Measurements from ENCODE around the gene SUSD4. TPM values are rescaled to one million over a fixed set of nuclear protein-coding genes. Genes with fewer than 3 reads are reported as not detected.
"Not testable (repeated sequence)": the region's sequence is repeated elsewhere in the genome, so short reads cannot be mapped to it uniquely, and the experiment has no call there.

The SUSD4 gene
- total RNA-seq, 1 donor from 2014 or later, result 26.3 TPM

GRCh38 chr1:223405507-223405906, 41.5 kb upstream of the SUSD4 start:
- Histone ChIP-seq H3K9me3 (no peaks in the 10 kb centered on the region), H3K27ac (no peak overlapping the region), H3K4me1 (no peaks in the 10 kb centered on the region), H3K27me3 (no peaks in the 10 kb centered on the region), H3K36me3 (no peaks in the 10 kb centered on the region), H3K4me3 (no peak overlapping the region)
- TF ChIP-seq CTCF (IDR thresholded peaks at IDR 0.05) (no peak), POLR2AphosphoS5 (IDR thresholded peaks at IDR 0.05; ENCODE audit: insufficient read depth in 1 of 2, low read depth in 1 of 2) (no peak)
- intact Hi-C loops (cut with DNase I), result no loop called here
- no peak for DNase-seq (ENCODE audit: extremely low spot score in 2 of 2)

- Histone ChIP-seq H3K27ac (no peak overlapping the region), H3K27me3 (no peaks in the 10 kb centered on the region), H3K9me3 (no peaks in the 10 kb centered on the region), H3K4me3 (no peak overlapping the region), H3K4me1 (no peaks in the 10 kb centered on the region), H3K36me3 (no peaks in the 10 kb centered on the region)
- no peak for DNase-seq (ENCODE audit: extremely low spot score in 2 of 2)
- TF ChIP-seq POLR2A (IDR thresholded peaks at IDR 0.05) (no peak), CTCF (IDR thresholded peaks at IDR 0.05) (no peak), POLR2AphosphoS5 (IDR thresholded peaks at IDR 0.05; ENCODE audit: insufficient read depth in 1 of 2, low read depth in 1 of 2) (no peak)
- intact Hi-C loops (cut with DNase I), result no loop called here
These were observed 39.3 kb upstream of the SUSD4 start for GRCh38 chr1:223403184-223403815.

- Histone ChIP-seq H3K4me3 (no peak overlapping the region), H3K9me3 (no peaks in the 10 kb centered on the region), H3K36me3 (no peaks in the 10 kb centered on the region), H3K27ac (no peak overlapping the region), H3K4me1 (no peaks in the 10 kb centered on the region), H3K27me3 (no peaks in the 10 kb centered on the region)
- TF ChIP-seq POLR2AphosphoS5 (IDR thresholded peaks at IDR 0.05; ENCODE audit: insufficient read depth in 1 of 2, low read depth in 1 of 2) (no peak), POLR2A (IDR thresholded peaks at IDR 0.05) (no peak), CTCF (IDR thresholded peaks at IDR 0.05) (no peak)
- intact Hi-C loops (cut with DNase I), result no loop called here
- DNase-seq (ENCODE audit: extremely low spot score in 2 of 2), result no peak
These were observed 38.8 kb upstream of the SUSD4 start for GRCh38 chr1:223402790-223403142.

- Histone ChIP-seq H3K4me1 (no peaks in the 10 kb centered on the region), H3K36me3 (no peaks in the 10 kb centered on the region), H3K4me3 (no peak overlapping the region), H3K9me3 (no peaks in the 10 kb centered on the region), H3K27ac (no peak overlapping the region), H3K27me3 (no peaks in the 10 kb centered on the region)
- intact Hi-C loops (cut with DNase I), result no loop called here
- TF ChIP-seq POLR2A (IDR thresholded peaks at IDR 0.05) (no peak), POLR2AphosphoS5 (IDR thresholded peaks at IDR 0.05; ENCODE audit: insufficient read depth in 1 of 2, low read depth in 1 of 2) (peak in 1 of 2 donors; percentile 56), CTCF (IDR thresholded peaks at IDR 0.05) (no peak)
- no peak for DNase-seq (ENCODE audit: extremely low spot score in 2 of 2)
These were observed 38.2 kb upstream of the SUSD4 start for GRCh38 chr1:223401873-223402789.

- H3K4me1 ChIP-seq; H3K27me3 ChIP-seq; H3K27ac ChIP-seq; DNase-seq (ENCODE audit: extremely low spot score in 2 of 2); H3K9me3 ChIP-seq; H3K4me3 ChIP-seq; intact Hi-C loops (cut with DNase I); H3K36me3 ChIP-seq: not testable (repeated sequence)
These were observed 35.4 kb upstream of the SUSD4 start for GRCh38 chr1:223399393-223399792.
